Body of pancreas (tissue), 4 donors: ENCODE results near the gene CCDC201.

Source experiments
- CTCF ChIP-seq, 7 experiments: fragments of 450-650 bp in 4 of 7; fragments of 200-600 bp in 3 of 7; sonication (generic) in 3 of 7; IDR thresholded peaks; one replicate each; pipeline ENCODE4 v1.5.1; 2016 to 2019; ENCODE audit warnings: antibody characterized with exemption in 7 of 7
- POLR2A ChIP-seq, 3 donors: fragments of 450-650 bp; IDR thresholded peaks; one replicate each; pipeline ENCODE4 v1.6.1; 2016; ENCODE audit warnings: antibody characterized with exemption in 3 of 3, mild to moderate bottlenecking in 2 of 3

GRCh38 chr7:45881759-45882464 lies 9.0 kb upstream of the CCDC201 start:
- TF ChIP-seq CTCF (IDR thresholded peaks at IDR 0.05) (no peak), POLR2A (IDR thresholded peaks at IDR 0.05) (no peak)
